SK-N-SH treated with all-trans-retinoic acid at 6 μM for 48 hours (cell line): ENCODE results near the gene UROC1.

Experiments
- ATAC-seq: fragments of 200-7000 bp; cut with Tn5 transposase; 3 replicates; pipeline ENCODE4 v1.9.1; 2020; ENCODE audit warnings: mild to moderate bottlenecking, moderate library complexity
- ARNTL ChIP-seq: fragments of 450-650 bp; formaldehyde crosslinking; IDR thresholded peaks from 2 replicates; pipeline ENCODE4 v1.5.0; 2020; ENCODE audit warnings: low read depth, mild to moderate bottlenecking, moderate library complexity, borderline replicate concordance
- BACH2 ChIP-seq: fragments of 250-450 bp; sonication (Bioruptor Pico); IDR thresholded peaks from 2 replicates; pipeline ENCODE4 v1.9.0; 2021; ENCODE audit warnings: mild to moderate bottlenecking, borderline replicate concordance
- CSDC2 ChIP-seq: fragments of 250-450 bp; sonication (Bioruptor Pico); IDR thresholded peaks from 2 replicates; pipeline ENCODE4 v1.5.0; 2020; ENCODE audit warnings: mild to moderate bottlenecking, moderate library complexity
- ESRRG ChIP-seq: fragments of 250-450 bp; sonication (Bioruptor Pico); IDR thresholded peaks from 2 replicates; pipeline ENCODE4 v1.6.1; 2021; ENCODE audit warnings: mild to moderate bottlenecking
- GLIS3 ChIP-seq: fragments of 250-450 bp; sonication (Bioruptor Pico); IDR thresholded peaks from 2 replicates; pipeline ENCODE4 v1.5.0; 2020; ENCODE audit warnings: mild to moderate bottlenecking, moderate library complexity
- ISL1 ChIP-seq: fragments of 250-450 bp; sonication (Bioruptor Pico); IDR thresholded peaks from 2 replicates; pipeline ENCODE4 v2.1.2; 2022; ENCODE audit warnings: mild to moderate bottlenecking, moderate library complexity
- OSR1 ChIP-seq: fragments of 250-450 bp; sonication (Bioruptor Pico); IDR thresholded peaks from 2 replicates; pipeline ENCODE4 v1.8.0; 2022; ENCODE audit warnings: moderate library complexity, mild to moderate bottlenecking, inconsistent platforms
- RARB ChIP-seq: fragments of 250-450 bp; sonication (Bioruptor Pico); IDR thresholded peaks from 2 replicates; pipeline ENCODE4 v1.8.0; 2021; ENCODE audit warnings: mild to moderate bottlenecking, moderate library complexity
- SNAI2 ChIP-seq: fragments of 250-450 bp; sonication (Bioruptor Pico); IDR thresholded peaks from 2 replicates; pipeline ENCODE4 v1.5.0; 2020; ENCODE audit warnings: mild to moderate bottlenecking, moderate library complexity
- TCF4 ChIP-seq: fragments of 250-450 bp; sonication (Bioruptor Pico); IDR thresholded peaks from 2 replicates; pipeline ENCODE4 v1.8.0; 2021; ENCODE audit warnings: mild to moderate bottlenecking, moderate library complexity, borderline replicate concordance
- TOX ChIP-seq: fragments of 250-450 bp; sonication (Bioruptor Pico); IDR thresholded peaks from 2 replicates; pipeline ENCODE4 v1.8.0; 2021; ENCODE audit warnings: mild to moderate bottlenecking, moderate library complexity, borderline replicate concordance
- ZFP3 ChIP-seq: fragments of 250-450 bp; sonication (Bioruptor Pico); IDR thresholded peaks from 2 replicates; pipeline ENCODE4 v1.5.0; 2020; ENCODE audit warnings: mild to moderate bottlenecking, moderate library complexity
- ZNF8 ChIP-seq: fragments of 450-650 bp; formaldehyde crosslinking; IDR thresholded peaks from 2 replicates; pipeline ENCODE4 v1.5.0; 2020; ENCODE audit warnings: mild to moderate bottlenecking, moderate library complexity
- TF ChIP-seq, protein P1 (sequence below): fragments of 250-450 bp; sonication (Bioruptor Pico); IDR thresholded peaks from 2 replicates; pipeline ENCODE4 v1.5.0; 2020; ENCODE audit warnings: mild to moderate bottlenecking, moderate library complexity
- TF ChIP-seq, protein P2 (sequence below): fragments of 250-450 bp; sonication (Bioruptor Pico); IDR thresholded peaks from 2 replicates; pipeline ENCODE4 v1.5.1; 2021; ENCODE audit warnings: mild to moderate bottlenecking, moderate library complexity
- TF ChIP-seq, protein P3 (sequence below): fragments of 250-450 bp; sonication (Bioruptor Pico); IDR thresholded peaks from 2 replicates; pipeline ENCODE4 v1.8.0; 2020; ENCODE audit warnings: mild to moderate bottlenecking, moderate library complexity, borderline replicate concordance
- TF ChIP-seq, protein P4 (sequence below): fragments of 250-450 bp; sonication (Bioruptor Pico); IDR thresholded peaks from 2 replicates; pipeline ENCODE4 v1.8.0; 2021; ENCODE audit warnings: low read depth, mild to moderate bottlenecking, moderate library complexity, borderline replicate concordance

UROC1 gene

DNA sequence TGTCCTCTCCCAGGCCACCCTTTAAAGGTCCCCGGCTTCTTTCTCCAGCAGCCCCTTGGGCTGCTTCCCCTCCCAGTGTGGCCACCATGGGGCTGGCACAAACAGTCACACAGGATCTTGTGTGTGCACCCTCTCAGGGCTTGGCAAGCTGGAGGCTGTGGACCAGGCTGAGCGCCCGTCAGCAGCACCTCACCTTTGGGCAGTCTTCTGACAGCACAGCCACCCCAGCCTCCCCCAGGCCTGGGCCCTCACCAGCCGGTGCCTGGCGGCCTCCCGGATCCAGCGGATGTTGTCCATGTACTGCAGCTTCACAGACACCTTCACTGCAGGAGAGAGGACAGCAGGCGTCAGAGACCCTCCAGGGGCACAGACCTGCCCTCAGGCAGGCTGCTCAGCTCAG lies 21.8 kb downstream of the UROC1 start (continued):
- no peak for TF ChIP-seq GLIS3 (CRISPR knock-in tag)

DNA sequence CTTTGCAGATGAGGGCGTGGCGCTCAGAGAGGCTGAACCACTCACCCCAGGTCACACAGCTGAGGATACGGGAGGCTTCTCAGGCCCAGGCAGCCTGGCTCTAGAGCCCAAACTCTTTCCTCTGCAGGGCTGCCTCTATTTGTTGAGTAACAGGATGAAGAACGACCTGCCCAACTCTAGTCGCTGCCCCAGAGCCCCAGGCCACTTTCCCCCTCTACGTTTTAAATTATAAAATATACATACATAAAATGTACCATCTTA lies 22.7 kb downstream of the UROC1 start:
- TF ChIP-seq TOX (CRISPR knock-in tag) (no peak), ISL1 (CRISPR knock-in tag) (no peak), ZNF8 (CRISPR knock-in tag) (no peak), TCF4 (no peak), RARB (CRISPR knock-in tag) (no peak)
- TF ChIP-seq, protein P1, sequence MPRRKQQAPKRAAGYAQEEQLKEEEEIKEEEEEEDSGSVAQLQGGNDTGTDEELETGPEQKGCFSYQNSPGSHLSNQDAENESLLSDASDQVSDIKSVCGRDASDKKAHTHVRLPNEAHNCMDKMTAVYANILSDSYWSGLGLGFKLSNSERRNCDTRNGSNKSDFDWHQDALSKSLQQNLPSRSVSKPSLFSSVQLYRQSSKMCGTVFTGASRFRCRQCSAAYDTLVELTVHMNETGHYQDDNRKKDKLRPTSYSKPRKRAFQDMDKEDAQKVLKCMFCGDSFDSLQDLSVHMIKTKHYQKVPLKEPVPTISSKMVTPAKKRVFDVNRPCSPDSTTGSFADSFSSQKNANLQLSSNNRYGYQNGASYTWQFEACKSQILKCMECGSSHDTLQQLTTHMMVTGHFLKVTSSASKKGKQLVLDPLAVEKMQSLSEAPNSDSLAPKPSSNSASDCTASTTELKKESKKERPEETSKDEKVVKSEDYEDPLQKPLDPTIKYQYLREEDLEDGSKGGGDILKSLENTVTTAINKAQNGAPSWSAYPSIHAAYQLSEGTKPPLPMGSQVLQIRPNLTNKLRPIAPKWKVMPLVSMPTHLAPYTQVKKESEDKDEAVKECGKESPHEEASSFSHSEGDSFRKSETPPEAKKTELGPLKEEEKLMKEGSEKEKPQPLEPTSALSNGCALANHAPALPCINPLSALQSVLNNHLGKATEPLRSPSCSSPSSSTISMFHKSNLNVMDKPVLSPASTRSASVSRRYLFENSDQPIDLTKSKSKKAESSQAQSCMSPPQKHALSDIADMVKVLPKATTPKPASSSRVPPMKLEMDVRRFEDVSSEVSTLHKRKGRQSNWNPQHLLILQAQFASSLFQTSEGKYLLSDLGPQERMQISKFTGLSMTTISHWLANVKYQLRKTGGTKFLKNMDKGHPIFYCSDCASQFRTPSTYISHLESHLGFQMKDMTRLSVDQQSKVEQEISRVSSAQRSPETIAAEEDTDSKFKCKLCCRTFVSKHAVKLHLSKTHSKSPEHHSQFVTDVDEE (CRISPR knock-in tag): no peak
- TF ChIP-seq, protein P2, sequence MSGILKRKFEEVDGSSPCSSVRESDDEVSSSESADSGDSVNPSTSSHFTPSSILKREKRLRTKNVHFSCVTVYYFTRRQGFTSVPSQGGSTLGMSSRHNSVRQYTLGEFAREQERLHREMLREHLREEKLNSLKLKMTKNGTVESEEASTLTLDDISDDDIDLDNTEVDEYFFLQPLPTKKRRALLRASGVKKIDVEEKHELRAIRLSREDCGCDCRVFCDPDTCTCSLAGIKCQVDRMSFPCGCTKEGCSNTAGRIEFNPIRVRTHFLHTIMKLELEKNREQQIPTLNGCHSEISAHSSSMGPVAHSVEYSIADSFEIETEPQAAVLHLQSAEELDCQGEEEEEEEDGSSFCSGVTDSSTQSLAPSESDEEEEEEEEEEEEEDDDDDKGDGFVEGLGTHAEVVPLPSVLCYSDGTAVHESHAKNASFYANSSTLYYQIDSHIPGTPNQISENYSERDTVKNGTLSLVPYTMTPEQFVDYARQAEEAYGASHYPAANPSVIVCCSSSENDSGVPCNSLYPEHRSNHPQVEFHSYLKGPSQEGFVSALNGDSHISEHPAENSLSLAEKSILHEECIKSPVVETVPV (CRISPR knock-in tag): no peak

DNA sequence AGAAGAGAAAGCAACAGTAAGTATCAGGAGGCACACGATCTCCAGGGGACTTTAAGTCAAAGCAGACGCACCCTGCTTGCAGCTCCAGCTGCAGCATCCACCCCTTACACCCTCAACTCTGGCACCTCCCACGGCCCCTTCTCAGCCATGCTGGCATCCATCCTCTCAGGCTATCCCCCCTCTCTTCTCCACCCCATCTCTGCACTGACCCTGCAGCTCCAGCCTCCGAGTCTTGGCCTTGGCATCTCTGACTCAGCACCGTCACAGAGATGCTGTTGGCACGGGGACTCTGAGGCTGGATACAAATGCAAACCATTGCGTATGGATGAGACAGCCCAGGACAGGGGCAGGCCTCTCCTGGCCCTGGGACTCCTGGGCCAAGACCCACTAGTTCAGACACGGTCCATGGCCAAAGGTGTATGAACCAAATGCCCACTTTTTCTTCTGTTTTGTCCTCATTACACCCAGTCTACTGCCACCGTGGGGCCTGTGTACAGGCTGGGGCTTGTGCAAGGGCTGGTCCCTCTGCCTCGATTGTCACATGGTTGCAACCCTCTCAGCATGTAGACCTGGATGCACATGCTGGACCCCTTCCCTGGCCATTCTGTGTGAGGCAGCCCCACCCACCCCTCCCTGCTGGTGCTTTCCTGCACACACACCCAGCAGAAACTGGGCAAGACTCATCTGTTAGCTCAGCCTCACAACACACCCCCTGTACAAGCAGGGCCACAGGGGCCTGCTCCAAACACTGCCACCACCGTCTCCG lies 23.2 kb downstream of the UROC1 start:
- TF ChIP-seq ZFP3 (CRISPR knock-in tag): no peak
- TF ChIP-seq, all 23 proteins: peak for 0
- ATAC-seq: peak; percentile 78

More for the DNA sequence above, 22.7 kb downstream of the UROC1 start:
- no peak for ATAC-seq

DNA sequence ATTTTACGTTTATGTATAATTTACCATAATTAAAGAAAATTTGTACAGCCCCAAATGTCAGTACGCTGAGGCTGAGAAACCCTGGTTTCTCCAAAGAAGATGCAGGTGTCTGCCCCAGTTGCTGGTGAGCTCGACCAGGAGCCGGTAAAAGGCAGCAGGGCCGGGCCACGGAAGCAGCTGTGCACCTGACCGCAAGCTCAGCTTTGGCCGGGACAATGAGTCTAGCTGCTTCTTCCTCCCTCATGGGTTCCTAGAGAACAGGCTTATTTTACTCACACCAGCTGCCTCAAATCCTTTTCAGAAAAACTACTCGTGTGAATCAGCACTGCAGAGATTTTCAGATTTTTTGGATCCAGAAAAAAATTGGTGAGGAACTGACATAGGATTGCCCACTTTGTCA lies 23.8 kb downstream of the UROC1 start:
- TF ChIP-seq, protein P3, sequence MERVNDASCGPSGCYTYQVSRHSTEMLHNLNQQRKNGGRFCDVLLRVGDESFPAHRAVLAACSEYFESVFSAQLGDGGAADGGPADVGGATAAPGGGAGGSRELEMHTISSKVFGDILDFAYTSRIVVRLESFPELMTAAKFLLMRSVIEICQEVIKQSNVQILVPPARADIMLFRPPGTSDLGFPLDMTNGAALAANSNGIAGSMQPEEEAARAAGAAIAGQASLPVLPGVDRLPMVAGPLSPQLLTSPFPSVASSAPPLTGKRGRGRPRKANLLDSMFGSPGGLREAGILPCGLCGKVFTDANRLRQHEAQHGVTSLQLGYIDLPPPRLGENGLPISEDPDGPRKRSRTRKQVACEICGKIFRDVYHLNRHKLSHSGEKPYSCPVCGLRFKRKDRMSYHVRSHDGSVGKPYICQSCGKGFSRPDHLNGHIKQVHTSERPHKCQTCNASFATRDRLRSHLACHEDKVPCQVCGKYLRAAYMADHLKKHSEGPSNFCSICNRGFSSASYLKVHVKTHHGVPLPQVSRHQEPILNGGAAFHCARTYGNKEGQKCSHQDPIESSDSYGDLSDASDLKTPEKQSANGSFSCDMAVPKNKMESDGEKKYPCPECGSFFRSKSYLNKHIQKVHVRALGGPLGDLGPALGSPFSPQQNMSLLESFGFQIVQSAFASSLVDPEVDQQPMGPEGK: no peak
- no peak for TF ChIP-seq RARB (CRISPR knock-in tag)
- TF ChIP-seq BACH2 (CRISPR knock-in tag): no peak
- no peak for TF ChIP-seq ISL1 (CRISPR knock-in tag)
- TF ChIP-seq, protein P1 (CRISPR knock-in tag): no peak
- ATAC-seq: no peak

DNA sequence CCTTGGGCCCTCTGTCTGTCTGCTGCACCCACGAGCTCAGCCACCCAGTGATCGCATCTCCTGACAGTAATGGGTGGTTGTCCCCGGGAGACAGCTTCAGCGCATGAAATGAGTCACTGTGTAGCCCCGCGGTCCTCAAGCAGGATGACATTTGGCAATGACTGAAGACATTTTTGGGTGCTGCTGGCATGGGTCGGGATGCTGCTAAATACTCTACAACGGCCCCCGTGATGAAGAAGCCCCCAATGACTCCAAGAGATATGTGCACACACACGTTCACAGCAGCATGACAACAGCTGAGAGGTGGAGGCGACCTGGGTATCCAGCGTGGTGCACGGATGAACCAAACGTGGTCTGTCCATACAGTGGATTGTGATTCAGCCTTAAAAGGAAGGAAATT lies 24.5 kb downstream of the UROC1 start:
- TF ChIP-seq ESRRG (no peak), RARB (CRISPR knock-in tag) (no peak), GLIS3 (CRISPR knock-in tag) (no peak), OSR1 (no peak), SNAI2 (no peak), TOX (CRISPR knock-in tag) (no peak), TCF4 (no peak), ARNTL (CRISPR knock-in tag) (no peak), CSDC2 (CRISPR knock-in tag) (no peak)
- TF ChIP-seq, protein P4, sequence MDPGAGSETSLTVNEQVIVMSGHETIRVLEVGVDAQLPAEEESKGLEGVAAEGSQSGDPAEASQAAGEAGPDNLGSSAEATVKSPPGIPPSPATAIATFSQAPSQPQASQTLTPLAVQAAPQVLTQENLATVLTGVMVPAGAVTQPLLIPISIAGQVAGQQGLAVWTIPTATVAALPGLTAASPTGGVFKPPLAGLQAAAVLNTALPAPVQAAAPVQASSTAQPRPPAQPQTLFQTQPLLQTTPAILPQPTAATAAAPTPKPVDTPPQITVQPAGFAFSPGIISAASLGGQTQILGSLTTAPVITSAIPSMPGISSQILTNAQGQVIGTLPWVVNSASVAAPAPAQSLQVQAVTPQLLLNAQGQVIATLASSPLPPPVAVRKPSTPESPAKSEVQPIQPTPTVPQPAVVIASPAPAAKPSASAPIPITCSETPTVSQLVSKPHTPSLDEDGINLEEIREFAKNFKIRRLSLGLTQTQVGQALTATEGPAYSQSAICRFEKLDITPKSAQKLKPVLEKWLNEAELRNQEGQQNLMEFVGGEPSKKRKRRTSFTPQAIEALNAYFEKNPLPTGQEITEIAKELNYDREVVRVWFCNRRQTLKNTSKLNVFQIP (CRISPR knock-in tag): no peak
- TF ChIP-seq, protein P2 (CRISPR knock-in tag): no peak
- no peak for ATAC-seq
